Smooth muscle cell (in vitro differentiated cells): ENCODE results near the gene FAM25G. TPM values are rescaled to one million over a fixed set of nuclear protein-coding genes. Genes with fewer than 3 reads are reported as not detected.

ENCODE experiments used
- DNase-seq: peaks from one replicate; lab custom pipeline; 2025; ENCODE audit not compliant: unreplicated experiment; lab: John Stamatoyannopoulos, UW
- H2AFZ ChIP-seq: fragments of 200-600 bp; sonication (generic); 2 replicates; pipeline ENCODE4 v1.6.0; 2016; ENCODE audit warnings: antibody characterized with exemption, low read depth, mild to moderate bottlenecking
- H3F3A ChIP-seq: fragments of 200-600 bp; sonication (generic); 2 replicates; pipeline ENCODE4 v1.6.0; 2017; ENCODE audit warnings: antibody characterized with exemption, low read depth
- H3K27ac ChIP-seq: fragments of 200-600 bp; sonication (generic); 2 replicates; pipeline ENCODE4 v1.5.1; 2016; ENCODE audit warnings: low read depth, mild to moderate bottlenecking
- H3K27me3 ChIP-seq: fragments of 200-600 bp; sonication (generic); 2 replicates; pipeline ENCODE4 v1.6.1; 2016; ENCODE audit warnings: low read depth, mild to moderate bottlenecking
- H3K36me3 ChIP-seq: fragments of 200-600 bp; sonication (generic); 2 replicates; pipeline ENCODE4 v1.5.1; 2016; ENCODE audit warnings: low read depth
- H3K4me1 ChIP-seq: fragments of 200-600 bp; sonication (generic); 2 replicates; pipeline ENCODE4 v1.5.1; 2016; ENCODE audit warnings: low read depth
- H3K4me2 ChIP-seq: fragments of 200-600 bp; sonication (generic); 2 replicates; pipeline ENCODE4 v1.6.0; 2016; ENCODE audit warnings: mild to moderate bottlenecking
- H3K4me3 ChIP-seq: fragments of 200-600 bp; sonication (generic); 2 replicates; pipeline ENCODE4 v1.5.1; 2016; ENCODE audit warnings: mild to moderate bottlenecking
- H3K79me2 ChIP-seq: fragments of 200-600 bp; sonication (generic); 2 replicates; pipeline ENCODE4 v1.6.0; 2016; ENCODE audit warnings: low read depth, mild to moderate bottlenecking
- H3K9ac ChIP-seq: fragments of 200-600 bp; sonication (generic); 2 replicates; pipeline ENCODE4 v1.6.0; 2016; ENCODE audit warnings: low read depth
- H3K9me3 ChIP-seq: fragments of 200-600 bp; sonication (generic); replicated peaks from 2 replicates; pipeline ENCODE4 v1.5.1; 2016; ENCODE audit warnings: low read depth
- H4K20me1 ChIP-seq: fragments of 200-600 bp; sonication (generic); 2 replicates; pipeline ENCODE4 v1.6.0; 2016; ENCODE audit warnings: low read depth
- CTCF ChIP-seq: fragments of 200-600 bp; sonication (generic); IDR thresholded peaks from 2 replicates; pipeline ENCODE4 v1.5.1; 2017; ENCODE audit warnings: borderline replicate concordance, mild to moderate bottlenecking, antibody characterized with exemption; ENCODE audit not compliant: insufficient read depth, poor library complexity, severe bottlenecking
- WGBS: methylation state at CpG from one replicate; pipeline ENCODE4 v1.1.7; 2016; ENCODE audit warnings: low lambda C conversion rate; 5-methylcytosine and 5-hydroxymethylcytosine counted together
- polyA plus RNA-seq: library from polyadenylated mRNA; unstranded; fragments of >200 nt; fragmentation: Nextera tagmentation; extraction: Ambion mirVana; gene quantifications from 2 replicates; pipeline ENCODE4 v1.2.1, GENCODE V29; 2016
- total RNA-seq: library from RNA; depleted of rRNA; stranded (reverse); fragments of >200 nt; gene quantifications from 2 replicates; pipeline ENCODE4 v1.2.3, GENCODE V29; 2014

FAM25G gene
- total and polyA plus RNA-seq, 2 experiments from 2014 or later, result not detected

- Histone ChIP-seq H3K9ac (no peak overlapping the region), H3K4me3 (no peak overlapping the region), H3F3A (no peaks in the 10 kb centered on the region), H3K36me3 (no peaks in the 10 kb centered on the region), H3K9me3 (no peaks in the 10 kb centered on the region), H3K27ac (no peak overlapping the region), H2AFZ (no peak overlapping the region), H3K27me3 (no peaks in the 10 kb centered on the region), H3K79me2 (no peaks in the 10 kb centered on the region), H3K4me2 (no peak overlapping the region), H3K4me1 (no peaks in the 10 kb centered on the region), H4K20me1 (no peaks in the 10 kb centered on the region)
- DNase-seq, result no peak
- TF ChIP-seq CTCF, result no peak
- 92% methylated on average over 10 of the region's 10 CpGs for WGBS
These were observed 37.3 kb downstream of the FAM25G start for GRCh38 chr10:47454008-47454779.

GRCh38 chr10:47453141-47454007, 38.1 kb downstream of the FAM25G start:
- DNase-seq, result no peak
- Histone ChIP-seq H3K4me3 (no peak overlapping the region), H3K27me3 (no peaks in the 10 kb centered on the region), H3K9ac (no peak overlapping the region), H3K4me2 (no peak overlapping the region), H3F3A (no peaks in the 10 kb centered on the region), H3K9me3 (no peaks in the 10 kb centered on the region), H3K36me3 (no peaks in the 10 kb centered on the region), H3K79me2 (no peaks in the 10 kb centered on the region), H3K27ac (no peak overlapping the region), H4K20me1 (no peaks in the 10 kb centered on the region), H2AFZ (no peak overlapping the region), H3K4me1 (no peaks in the 10 kb centered on the region)
- no peak for TF ChIP-seq CTCF
- WGBS, result 95% methylated on average over 6 of the region's 7 CpGs

- Histone ChIP-seq H3K27ac (no peak overlapping the region), H3F3A (no peaks in the 10 kb centered on the region), H3K4me1 (no peaks in the 10 kb centered on the region), H2AFZ (no peak overlapping the region), H3K9me3 (no peaks in the 10 kb centered on the region), H3K4me2 (no peak overlapping the region), H4K20me1 (no peaks in the 10 kb centered on the region), H3K79me2 (no peaks in the 10 kb centered on the region), H3K4me3 (no peak overlapping the region), H3K27me3 (no peaks in the 10 kb centered on the region), H3K36me3 (no peaks in the 10 kb centered on the region), H3K9ac (no peak overlapping the region)
- DNase-seq, result no peak
- WGBS, result 76% methylated on average over 11 of the region's 11 CpGs
- TF ChIP-seq CTCF, result no peak
These were observed 38.9 kb downstream of the FAM25G start for GRCh38 chr10:47452495-47453140.
